Keratinocyte (primary cell): ENCODE measurements around the gene CACNG7. TPM values are rescaled to one million over a fixed set of nuclear protein-coding genes. Genes with fewer than 3 reads are reported as not detected.

Experiments used
- DNase-seq: peaks from one replicate; pipeline ENCODE4 v3.0.0-alpha.2; 2011; ENCODE audit warnings: low read depth, missing footprints, low spot score
- FAIRE-seq: peaks from 2 replicates; lab custom pipeline; 2011; peaks lifted over from hg19 to GRCh38; lab: Jason Lieb, UNC
- H2AFZ ChIP-seq: 2 replicates; pipeline ENCODE4 v1.6.0; 2012; ENCODE audit warnings: low read length, control low read depth, inconsistent platforms; ENCODE audit not compliant: control insufficient read depth
- H3K27ac ChIP-seq: 2 replicates; pipeline ENCODE4 v1.5.1; 2011; ENCODE audit warnings: low read length; ENCODE audit not compliant: control insufficient read depth, insufficient read depth
- H3K27me3 ChIP-seq: 3 replicates; pipeline ENCODE4 v1.6.0; 2011; ENCODE audit warnings: low read length; ENCODE audit not compliant: control insufficient read depth, insufficient read depth; ENCODE audit errors: extremely low read depth
- H3K36me3 ChIP-seq, 2 experiments: 2 replicates in 1 of 2; 3 replicates in 1 of 2; pipeline ENCODE4 v1.5.1; 2011; ENCODE audit warnings: low read length in 2 of 2, mild to moderate bottlenecking in 1 of 2; ENCODE audit not compliant: control insufficient read depth in 2 of 2, insufficient read depth in 2 of 2; ENCODE audit errors: extremely low read depth in 1 of 2
- H3K4me1 ChIP-seq: 3 replicates; pipeline ENCODE4 v1.5.1; 2011; ENCODE audit warnings: low read length; ENCODE audit not compliant: control insufficient read depth, insufficient read depth; ENCODE audit errors: extremely low read depth
- H3K4me2 ChIP-seq: 3 replicates; pipeline ENCODE4 v1.6.0; 2011; ENCODE audit warnings: low read depth, low read length; ENCODE audit not compliant: control insufficient read depth, insufficient read depth; ENCODE audit errors: extremely low read depth
- H3K4me3 ChIP-seq, 3 experiments: fragments of 200-600 bp in 1 of 3; sonication (generic) in 1 of 3; 2 replicates in 2 of 3; 3 replicates in 1 of 3; pipeline ENCODE4 v1.5.1; 2011 to 2016; ENCODE audit warnings: low read length in 3 of 3, mild to moderate bottlenecking in 3 of 3, control low read depth in 2 of 3, inconsistent platforms in 1 of 3, low read depth in 1 of 3, mixed read lengths in 1 of 3, mixed run types in 1 of 3, moderate library complexity in 1 of 3; ENCODE audit not compliant: control insufficient read depth in 2 of 3, insufficient read depth in 2 of 3; ENCODE audit errors: extremely low read depth in 1 of 3
- H3K79me2 ChIP-seq: 2 replicates; pipeline ENCODE4 v1.6.0; 2012; ENCODE audit warnings: low read length; ENCODE audit not compliant: control insufficient read depth, insufficient read depth
- H3K9ac ChIP-seq: 3 replicates; pipeline ENCODE4 v1.6.0; 2011; ENCODE audit warnings: low read length; ENCODE audit not compliant: control insufficient read depth, insufficient read depth; ENCODE audit errors: extremely low read depth
- H3K9me1 ChIP-seq: 3 replicates; pipeline ENCODE4 v1.6.0; 2011; ENCODE audit warnings: low read length; ENCODE audit not compliant: control insufficient read depth, insufficient read depth; ENCODE audit errors: extremely low read depth
- H3K9me3 ChIP-seq: 2 replicates; pipeline ENCODE4 v1.5.1; 2012; ENCODE audit warnings: low read depth, low read length; ENCODE audit not compliant: control insufficient read depth
- H4K20me1 ChIP-seq: 3 replicates; pipeline ENCODE4 v1.6.0; 2011; ENCODE audit warnings: low read length; ENCODE audit not compliant: control insufficient read depth, insufficient read depth; ENCODE audit errors: extremely low read depth
- EZH2 ChIP-seq: IDR thresholded peaks from one replicate; pipeline ENCODE4 v1.6.1; 2012; ENCODE audit warnings: inconsistent platforms, mild to moderate bottlenecking, low read length, moderate library complexity
- dilution Hi-C: fragments of 300-500 bp; cut with MboI; formaldehyde crosslinking; loops from one replicate; pipeline ENCODE4 v1.7.0; 2020; ENCODE audit warnings: low sequenced_read_pairs; ENCODE audit not compliant: extremely low pct_ligation_motif_present
- polyA plus RNA-seq, 5 experiments: library from polyadenylated mRNA; depleted of rRNA in 3 of 5; stranded (reverse) in 3 of 5; stranded (forward) in 1 of 5; unstranded in 1 of 5; fragments of >200 nt; gene quantifications; 1 replicate in 1 of 5; 2 replicates in 3 of 5; 3 replicates in 1 of 5; pipeline versions ENCODE4 v1.2.1 to v1.2.3, GENCODE V29; 2011 to 2012; ENCODE audit warnings: missing spikeins in 2 of 5, low read depth in 1 of 5, low replicate concordance in 1 of 5
- TF ChIP-seq, protein P1 (sequence below), 3 experiments: IDR thresholded peaks in 1 of 3; conservative IDR thresholded peaks in 1 of 3; optimal IDR thresholded peaks in 1 of 3; 2 replicates in 2 of 3; 3 replicates in 1 of 3; pipeline versions ENCODE3 to v1.5.1; 2011; ENCODE audit warnings: low read length in 3 of 3, mild to moderate bottlenecking in 3 of 3, moderate library complexity in 2 of 3, control low read depth in 1 of 3, inconsistent platforms in 1 of 3; ENCODE audit not compliant: insufficient read depth in 2 of 3; ENCODE audit errors: extremely low read depth in 1 of 3

The CACNG7 gene
- polyA plus RNA-seq, 1 donor (not counting 4 experiments of a cell fraction or from before 2014, with no cell fraction given), result not detected

- H3K27ac ChIP-seq, result no peak overlapping the region
- DNase-seq, result no peak
- no peak overlapping the region for H3K4me3 ChIP-seq
- H3K9me3 ChIP-seq, result no peaks in the 10 kb centered on the region
- no peaks in the 10 kb centered on the region for H3K36me3 ChIP-seq
- H3K4me1 ChIP-seq, result no peaks in the 10 kb centered on the region
- FAIRE-seq, result no peak
- H3K9ac ChIP-seq, result no peak overlapping the region
- no peak overlapping the region for H2AFZ ChIP-seq
- no peak overlapping the region for H3K4me2 ChIP-seq
- TF ChIP-seq EZH2, result no peak
- TF ChIP-seq, protein P1, sequence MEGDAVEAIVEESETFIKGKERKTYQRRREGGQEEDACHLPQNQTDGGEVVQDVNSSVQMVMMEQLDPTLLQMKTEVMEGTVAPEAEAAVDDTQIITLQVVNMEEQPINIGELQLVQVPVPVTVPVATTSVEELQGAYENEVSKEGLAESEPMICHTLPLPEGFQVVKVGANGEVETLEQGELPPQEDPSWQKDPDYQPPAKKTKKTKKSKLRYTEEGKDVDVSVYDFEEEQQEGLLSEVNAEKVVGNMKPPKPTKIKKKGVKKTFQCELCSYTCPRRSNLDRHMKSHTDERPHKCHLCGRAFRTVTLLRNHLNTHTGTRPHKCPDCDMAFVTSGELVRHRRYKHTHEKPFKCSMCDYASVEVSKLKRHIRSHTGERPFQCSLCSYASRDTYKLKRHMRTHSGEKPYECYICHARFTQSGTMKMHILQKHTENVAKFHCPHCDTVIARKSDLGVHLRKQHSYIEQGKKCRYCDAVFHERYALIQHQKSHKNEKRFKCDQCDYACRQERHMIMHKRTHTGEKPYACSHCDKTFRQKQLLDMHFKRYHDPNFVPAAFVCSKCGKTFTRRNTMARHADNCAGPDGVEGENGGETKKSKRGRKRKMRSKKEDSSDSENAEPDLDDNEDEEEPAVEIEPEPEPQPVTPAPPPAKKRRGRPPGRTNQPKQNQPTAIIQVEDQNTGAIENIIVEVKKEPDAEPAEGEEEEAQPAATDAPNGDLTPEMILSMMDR (optimal IDR thresholded peaks at IDR 0.05 in 1 of 3, IDR thresholded peaks at IDR 0.05 in 1 of 3, conservative IDR thresholded peaks at IDR 0.05 in 1 of 3; ENCODE audit: extremely low read depth in 1 of 3, insufficient read depth in 2 of 3, low read length in 3 of 3), result no peak
- H3K79me2 ChIP-seq, result no peaks in the 10 kb centered on the region
- dilution Hi-C loops, result no loop called here
- no peaks in the 10 kb centered on the region for H3K27me3 ChIP-seq
- no peaks in the 10 kb centered on the region for H4K20me1 ChIP-seq
- no peaks in the 10 kb centered on the region for H3K9me1 ChIP-seq
Measured at GRCh38 chr19:53916004-53916403, 6.9 kb downstream of the CACNG7 start.

- no peaks in the 10 kb centered on the region for H4K20me1 ChIP-seq
- no peak overlapping the region for H3K27ac ChIP-seq
- no peak overlapping the region for H2AFZ ChIP-seq
- no peaks in the 10 kb centered on the region for H3K9me3 ChIP-seq
- TF ChIP-seq, protein P1 (optimal IDR thresholded peaks at IDR 0.05 in 1 of 3, IDR thresholded peaks at IDR 0.05 in 1 of 3, conservative IDR thresholded peaks at IDR 0.05 in 1 of 3; ENCODE audit: extremely low read depth in 1 of 3, insufficient read depth in 2 of 3, low read length in 3 of 3), result no peak
- no peak for TF ChIP-seq EZH2
- no peaks in the 10 kb centered on the region for H3K4me1 ChIP-seq
- H3K79me2 ChIP-seq, result no peaks in the 10 kb centered on the region
- FAIRE-seq (no peak), DNase-seq (no peak)
- no peak overlapping the region for H3K4me2 ChIP-seq
- no peak overlapping the region for H3K9ac ChIP-seq
- no peaks in the 10 kb centered on the region for H3K27me3 ChIP-seq
- dilution Hi-C loops, result no loop called here
- no peaks in the 10 kb centered on the region for H3K9me1 ChIP-seq
- H3K36me3 ChIP-seq, result no peaks in the 10 kb centered on the region
- H3K4me3 ChIP-seq, result no peak overlapping the region
Measured at GRCh38 chr19:53917356-53917755, 8.3 kb downstream of the CACNG7 start.
